Hepatocyte (in vitro differentiated cells): ENCODE measurements around the gene SOX14. TPM values are rescaled to one million over a fixed set of nuclear protein-coding genes. Genes with fewer than 3 reads are reported as not detected.

ENCODE experiments used
- DNase-seq: peaks from one replicate; pipeline ENCODE4 v3.0.0-alpha.2; 2016; ENCODE audit warnings: low spot score
- H2AFZ ChIP-seq: fragments of 200-600 bp; sonication (generic); 2 replicates; pipeline ENCODE4 v1.6.0; 2016; ENCODE audit warnings: antibody characterized with exemption, mild to moderate bottlenecking
- H3K27ac ChIP-seq: fragments of 200-600 bp; sonication (generic); 2 replicates; pipeline ENCODE4 v1.5.1; 2016; ENCODE audit warnings: mild to moderate bottlenecking
- H3K27me3 ChIP-seq: fragments of 200-600 bp; sonication (generic); 2 replicates; pipeline ENCODE4 v1.6.1; 2016
- H3K36me3 ChIP-seq: fragments of 200-600 bp; sonication (generic); replicated peaks from 2 replicates; pipeline ENCODE4 v1.5.1; 2016; ENCODE audit warnings: low read depth; ENCODE audit not compliant: insufficient read depth
- H3K4me1 ChIP-seq: fragments of 200-600 bp; sonication (generic); 2 replicates; pipeline ENCODE4 v1.5.1; 2016; ENCODE audit warnings: mild to moderate bottlenecking, moderate library complexity; ENCODE audit not compliant: insufficient read depth
- H3K4me2 ChIP-seq: fragments of 200-600 bp; sonication (generic); 2 replicates; pipeline ENCODE4 v1.6.0; 2016
- H3K4me3 ChIP-seq: fragments of 200-600 bp; sonication (generic); 2 replicates; pipeline ENCODE4 v1.5.1; 2016; ENCODE audit warnings: mild to moderate bottlenecking
- H3K79me2 ChIP-seq: fragments of 200-600 bp; sonication (generic); 2 replicates; pipeline ENCODE4 v1.6.0; 2017; ENCODE audit warnings: mild to moderate bottlenecking
- H3K9me2 ChIP-seq: fragments of 200-600 bp; sonication (generic); replicated peaks from 2 replicates; pipeline ENCODE4 v1.6.0; 2017; ENCODE audit warnings: mild to moderate bottlenecking; ENCODE audit not compliant: insufficient read depth
- H3K9me3 ChIP-seq: fragments of 200-600 bp; sonication (generic); 2 replicates; pipeline ENCODE4 v1.5.1; 2016; ENCODE audit warnings: low read depth, mild to moderate bottlenecking
- H4K20me1 ChIP-seq: fragments of 200-600 bp; sonication (generic); 2 replicates; pipeline ENCODE4 v1.6.0; 2016; ENCODE audit warnings: mild to moderate bottlenecking; ENCODE audit not compliant: insufficient read depth, poor library complexity, severe bottlenecking
- CTCF ChIP-seq: fragments of 200-600 bp; sonication (generic); IDR thresholded peaks from 2 replicates; pipeline ENCODE4 v1.5.1; 2016; ENCODE audit warnings: antibody characterized with exemption, mild to moderate bottlenecking; ENCODE audit not compliant: poor library complexity
- EZH2 ChIP-seq: fragments of 200-600 bp; sonication (generic); IDR thresholded peaks from 2 replicates; pipeline ENCODE4 v1.6.1; 2016; ENCODE audit warnings: antibody characterized with exemption, mild to moderate bottlenecking, borderline replicate concordance
- EZH2phosphoT487 ChIP-seq: fragments of 200-600 bp; sonication (generic); IDR thresholded peaks from one replicate; pipeline ENCODE4 v1.6.1; 2018; ENCODE audit warnings: antibody characterized with exemption, mild to moderate bottlenecking, low read depth, moderate library complexity; ENCODE audit not compliant: unreplicated experiment, severe bottlenecking
- WGBS: methylation state at CpG from one replicate; pipeline ENCODE4 v1.1.6; 2016; ENCODE audit warnings: low lambda C conversion rate; ENCODE audit errors: missing lambda C conversion rate; 5-methylcytosine and 5-hydroxymethylcytosine counted together
- polyA plus RNA-seq: library from polyadenylated mRNA; unstranded; fragments of >200 nt; fragmentation: Nextera tagmentation; extraction: Ambion mirVana; gene quantifications from 2 replicates; pipeline ENCODE4 v1.2.1, GENCODE V29; 2016
- total RNA-seq: library from RNA; depleted of rRNA; stranded (reverse); fragments of >200 nt; gene quantifications from 2 replicates; pipeline ENCODE4 v1.2.3, GENCODE V29; 2014

SOX14 gene
- total RNA-seq (not detected in 2 replicates), polyA plus RNA-seq (0.18 and 0.79 TPM in 2 replicates)

- H4K20me1 ChIP-seq: no peaks in the 10 kb centered on the region
- WGBS: under 1% methylated on average over 24 of the region's 30 CpGs
- no peak within 1 kb of the TSS for H3K4me3 ChIP-seq
- H2AFZ ChIP-seq: peak within 1 kb of the TSS; percentile 40
- peaks cover 24% of the 10 kb centered on the region for H3K4me1 ChIP-seq
- H3K79me2 ChIP-seq: no peaks in the 10 kb centered on the region
- H3K27me3 ChIP-seq: peaks cover 97% of the 10 kb centered on the region
- DNase-seq: peak; percentile 60
- no peaks in the 10 kb centered on the region for H3K36me3 ChIP-seq
- no peaks in the 10 kb centered on the region for H3K9me3 ChIP-seq
- H3K9me2 ChIP-seq: no peaks in the 10 kb centered on the region
- no peak within 1 kb of the TSS for H3K27ac ChIP-seq
- H3K4me2 ChIP-seq: peak within 1 kb of the TSS; percentile 80
- no peak for TF ChIP-seq CTCF
- TF ChIP-seq EZH2phosphoT487: peak; percentile 47
- peak; percentile 61 for TF ChIP-seq EZH2
Measured at GRCh38 chr3:137764001-137764433, at the start of gene SOX14. SOX14 (plus strand) TSS chr3:137764315; CDS start chr3:137764785, 470 bp downstream.

GRCh38 chr3:137714551-137714950 lies 49.6 kb upstream of the SOX14 start:
- H4K20me1 ChIP-seq: no peaks in the 10 kb centered on the region
- H3K79me2 ChIP-seq: no peaks in the 10 kb centered on the region
- H3K4me1 ChIP-seq: no peaks in the 10 kb centered on the region
- no peaks in the 10 kb centered on the region for H3K36me3 ChIP-seq
- no peaks in the 10 kb centered on the region for H3K9me2 ChIP-seq
- H2AFZ ChIP-seq: no peak overlapping the region
- peaks cover 7% of the 10 kb centered on the region for H3K27me3 ChIP-seq
- H3K4me3 ChIP-seq: no peak overlapping the region
- DNase-seq: no peak
- WGBS: 95% methylated on average over 16 of the region's 25 CpGs
- H3K4me2 ChIP-seq: no peak overlapping the region
- no peak overlapping the region for H3K27ac ChIP-seq
- H3K9me3 ChIP-seq: no peaks in the 10 kb centered on the region
- TF ChIP-seq EZH2phosphoT487 (no peak), CTCF (no peak), EZH2 (no peak)

- Histone ChIP-seq H3K36me3 (no peaks in the 10 kb centered on the region), H3K9me3 (no peaks in the 10 kb centered on the region), H3K4me3 (no peak overlapping the region), H3K4me2 (no peak overlapping the region), H3K27me3 (no peaks in the 10 kb centered on the region), H4K20me1 (no peaks in the 10 kb centered on the region), H3K79me2 (no peaks in the 10 kb centered on the region), H3K9me2 (no peaks in the 10 kb centered on the region), H3K4me1 (no peaks in the 10 kb centered on the region), H3K27ac (no peak overlapping the region), H2AFZ (no peak overlapping the region)
- DNase-seq: no peak
- TF ChIP-seq CTCF (no peak), EZH2 (no peak), EZH2phosphoT487 (no peak)
Measured at GRCh38 chr3:137724240-137724639, 39.9 kb upstream of the SOX14 start.

- Histone ChIP-seq H3K9me2 (no peaks in the 10 kb centered on the region), H3K36me3 (no peaks in the 10 kb centered on the region), H3K4me1 (no peaks in the 10 kb centered on the region), H4K20me1 (no peaks in the 10 kb centered on the region), H3K4me2 (no peak overlapping the region), H3K27me3 (peaks cover 4% of the 10 kb centered on the region), H3K9me3 (no peaks in the 10 kb centered on the region), H3K27ac (no peak overlapping the region), H3K79me2 (no peaks in the 10 kb centered on the region), H2AFZ (no peak overlapping the region), H3K4me3 (no peak overlapping the region)
- WGBS: 75% methylated on average over 2 of the region's 2 CpGs
- no peak for DNase-seq
- TF ChIP-seq EZH2phosphoT487: no peak
- no peak for TF ChIP-seq CTCF
- no peak for TF ChIP-seq EZH2
Measured at GRCh38 chr3:137737208-137737607, 26.9 kb upstream of the SOX14 start.
